Measurements from ENCODE around the gene PTPRN2.

DNA sequence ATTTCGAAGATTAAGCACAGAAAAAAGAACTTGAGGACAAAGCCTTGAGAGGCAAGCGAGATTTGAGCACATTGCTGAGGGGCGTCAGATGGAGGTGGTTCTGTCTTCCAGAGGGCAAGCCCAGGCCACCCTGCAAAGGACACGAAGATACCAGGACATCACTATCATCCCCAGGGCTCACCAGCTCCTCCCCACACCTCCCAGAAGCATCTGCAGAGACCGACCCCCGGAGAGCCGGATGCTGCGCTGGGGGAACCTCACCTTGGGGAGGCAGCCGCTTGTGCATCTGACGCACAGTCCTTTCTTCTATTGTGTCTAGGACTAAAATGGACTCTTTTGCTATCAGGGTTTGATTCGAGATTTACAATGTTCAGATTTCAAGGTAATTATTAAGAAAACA, 991.2 kb downstream of the PTPRN2 start:
- TF ChIP-seq CTCF (IDR thresholded peaks at IDR 0.05) (no peak), POLR2A (IDR thresholded peaks at IDR 0.05) (no peak)
